ENCODE data around the gene SMCO2. TPM values are rescaled to one million over a fixed set of nuclear protein-coding genes. Genes with fewer than 3 reads are reported as not detected.
"Not testable (repeated sequence)": the region's sequence is repeated elsewhere in the genome, so short reads cannot be mapped to it uniquely, and the experiment has no call there.

The SMCO2 gene
- total and polyA plus RNA-seq, 2 of the 4 experiments (the other 2 are of a cell fraction) = 0.19 TPM; not detected in 1

- Histone ChIP-seq H3K9me1 (ENCODE audit: insufficient read depth, low read length) (peaks cover 30% of the 10 kb centered on the region), H4K20me1 (ENCODE audit: insufficient read depth, low read length) (peaks cover 20% of the 10 kb centered on the region; the same call in 1 of the 2 replicates), H3K4me1 (ENCODE audit: control insufficient read depth, insufficient read depth, low read length) (peaks cover 17% of the 10 kb centered on the region), H3K79me1 (ENCODE audit: low read depth in 1 of 2, low read length in 2 of 2) (peaks cover 22 to 80% of the 10 kb centered on the region in 2 experiments)
- H3K23ac ChIP-seq (ENCODE audit: low read depth, low read length); dilution Hi-C loops (cut with HindIII; ENCODE audit: low sequenced_read_pairs, unreplicated experiment); in situ Hi-C loops (cut with MboI; ENCODE audit: low sequenced_read_pairs); H3K4me2 ChIP-seq (ENCODE audit: low read depth, low read length); H2BK120ac ChIP-seq (ENCODE audit: low read depth, low read length); intact Hi-C loops (cut with micrococcal nuclease); H2BK20ac ChIP-seq (ENCODE audit: low read depth, low read length); H3K27ac ChIP-seq (ENCODE audit: insufficient read depth, low read length); H3K27me3 ChIP-seq (ENCODE audit: control insufficient read depth, insufficient read depth, low read length); H2AFZ ChIP-seq (replicated peaks; ENCODE audit: low read length, poor library complexity); POLR2A ChIA-PET (ENCODE audit: unreplicated experiment); H2AK5ac ChIP-seq (ENCODE audit: low read depth, low read length); H4K5ac ChIP-seq (ENCODE audit: low read depth, low read length); H3K9ac ChIP-seq (ENCODE audit: low read depth, low read length); BruUV-seq (replicated peaks); DNase-seq; H3K9me3 ChIP-seq (ENCODE audit: control insufficient read depth, insufficient read depth, low read length); ATAC-seq (ENCODE audit: low read depth); CTCF ChIA-PET; H3K56ac ChIP-seq (ENCODE audit: extremely low read depth, insufficient read depth, low read length); H4K91ac ChIP-seq (ENCODE audit: insufficient read depth, low read depth, low read length); H3K4ac ChIP-seq (ENCODE audit: low read depth, low read length); H2BK5ac ChIP-seq (ENCODE audit: low read depth, low read length, poor library complexity, severe bottlenecking); H3K4me3 ChIP-seq (ENCODE audit: insufficient read depth, low read depth, low read length); H2BK15ac ChIP-seq (ENCODE audit: low read depth, low read length); H3K14ac ChIP-seq (replicated peaks; ENCODE audit: low read depth, low read length); H3K18ac ChIP-seq (ENCODE audit: low read depth, low read length); H4K8ac ChIP-seq (ENCODE audit: low read depth in 2 of 2, low read length in 2 of 2); H2AK9ac ChIP-seq (replicated peaks; ENCODE audit: low read depth, low read length, poor library complexity); H3K36me3 ChIP-seq (ENCODE audit: control insufficient read depth, insufficient read depth, low read length): not testable (repeated sequence)
- WGBS, 2 experiments (ENCODE audit: extremely low coverage in 2 of 2, insufficient read length in 1 of 2) = no CpG with 5 or more reads among the region's 1 CpG
Measured at GRCh38 chr12:27544858-27545257, 98.3 kb downstream of the SMCO2 start.
